HG03558 (cell line): Measurements from ENCODE around the gene CTTN.
"Not testable (repeated sequence)": the region's sequence is repeated elsewhere in the genome, so short reads cannot be mapped to it uniquely, and the experiment has no call there.

Experiments used
- ATAC-seq: cut with Tn5 transposase; IDR thresholded peaks from one replicate; pipeline ENCODE4 v1.9.1; 2021; ENCODE audit warnings: moderate number of reproducible peaks; ENCODE audit not compliant: unreplicated experiment; ENCODE audit errors: extremely low read depth

Gene CTTN

DNA sequence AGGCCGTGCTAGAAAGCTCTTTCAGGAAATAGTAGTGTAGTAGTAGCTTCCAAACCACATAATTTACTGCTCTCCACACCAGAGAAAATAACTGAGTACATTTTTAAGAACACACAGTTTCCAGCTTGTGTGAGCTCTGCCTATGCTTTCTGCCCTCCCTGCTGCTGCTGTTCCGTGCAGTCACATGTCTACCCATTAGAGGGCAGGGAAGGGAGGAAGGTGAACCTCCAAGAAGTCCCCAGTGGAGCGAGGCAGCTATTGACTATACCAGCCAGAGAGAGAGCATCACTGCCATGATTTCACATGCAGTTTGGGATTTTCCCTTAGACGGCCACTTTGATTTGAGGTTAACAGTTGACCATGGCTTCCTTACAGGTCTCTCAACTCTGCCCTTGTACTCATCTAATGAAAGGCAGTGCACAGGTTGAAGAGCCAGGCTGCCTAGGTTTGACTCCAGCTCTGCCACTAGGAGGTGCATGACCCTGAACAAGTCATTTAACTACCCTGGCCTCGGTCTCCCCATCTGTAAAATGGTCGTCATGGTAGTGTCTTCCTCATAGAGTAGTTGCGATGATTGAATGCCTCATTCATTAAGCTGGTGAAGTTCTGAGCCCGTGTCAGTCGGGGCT is 19.7 kb upstream of the CTTN start:
- ATAC-seq: no peak

- ATAC-seq: no peak
Measured at GRCh38 chr11:70381350-70381749, 17.0 kb upstream of the CTTN start.

- ATAC-seq: no peak
Measured at GRCh38 chr11:70381872-70382861, 16.2 kb upstream of the CTTN start.

DNA sequence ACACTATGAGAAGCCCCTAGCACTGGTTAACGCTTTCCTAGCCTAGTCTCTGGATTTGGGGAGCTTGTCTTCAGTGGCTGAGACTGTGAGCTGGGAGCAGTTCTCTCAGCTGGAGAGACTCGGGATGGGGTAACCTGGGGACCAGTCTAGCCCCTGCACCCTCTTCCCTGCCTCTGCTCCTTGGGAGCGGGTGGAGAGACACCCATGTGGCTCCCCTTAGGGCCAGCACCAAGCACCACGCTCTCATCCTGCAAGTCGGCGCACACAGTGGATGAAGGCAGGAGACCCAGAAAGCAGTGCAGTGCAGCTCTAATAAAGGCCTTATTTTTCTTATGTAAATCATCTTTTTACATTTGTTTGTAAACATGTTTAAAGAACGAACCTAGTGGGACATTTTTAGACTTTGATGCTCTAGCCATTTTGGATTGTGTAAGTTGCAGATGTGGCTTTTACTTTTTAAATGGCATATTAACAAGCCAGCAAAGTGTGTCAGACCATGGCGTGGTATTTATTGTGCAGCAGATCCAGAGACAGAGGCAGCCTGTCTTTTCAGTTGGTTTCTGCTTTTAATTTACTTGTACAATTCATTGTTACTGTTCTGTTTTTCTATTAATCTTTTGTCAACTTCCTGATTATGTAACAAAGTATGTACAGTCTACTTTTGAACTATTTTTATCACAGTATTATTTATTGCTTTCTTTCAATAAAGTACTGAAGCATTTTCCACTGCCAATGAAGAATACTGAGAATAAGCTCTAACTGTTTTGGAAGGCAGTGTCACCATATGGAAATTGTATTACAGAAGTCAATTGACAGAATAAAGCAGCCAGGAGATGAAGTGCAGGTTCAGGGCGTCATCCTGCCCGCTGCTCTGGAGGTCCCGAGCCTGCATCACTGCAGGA is 14.4 kb upstream of the CTTN start:
- ATAC-seq: no peak

DNA sequence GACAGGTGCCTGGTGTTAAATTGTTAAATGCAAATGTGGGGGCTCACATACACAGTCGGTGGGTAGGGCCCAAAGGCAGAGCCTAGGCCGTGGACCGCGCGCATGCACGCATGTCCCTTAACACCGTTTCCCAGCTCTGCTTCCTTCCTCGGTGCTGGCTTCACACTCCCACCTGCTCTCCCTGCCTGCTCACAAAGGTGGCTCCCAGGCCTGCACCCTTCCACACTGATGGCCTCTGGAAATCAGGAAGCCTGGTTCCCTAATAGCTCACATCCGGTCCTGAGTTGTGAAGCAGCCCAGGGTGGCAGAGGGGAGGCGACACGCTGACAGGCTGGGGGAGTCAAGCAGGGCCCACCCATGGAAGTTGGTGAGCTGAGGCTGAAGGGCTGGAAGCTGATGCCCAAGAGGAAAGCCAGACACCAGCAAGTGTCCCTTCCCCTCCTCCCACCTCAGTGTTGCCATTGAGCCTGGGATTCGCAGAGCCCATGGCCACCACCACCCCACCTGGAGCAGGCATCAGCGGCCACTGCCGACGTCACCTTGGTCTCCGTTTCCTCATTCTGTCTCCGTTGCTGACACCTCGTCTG is 13.7 kb upstream of the CTTN start:
- no peak for ATAC-seq

- no peak for ATAC-seq
Measured at GRCh38 chr11:70387564-70387963, 10.8 kb upstream of the CTTN start.

- no peak for ATAC-seq
Measured at GRCh38 chr11:70389201-70389600, 9.1 kb upstream of the CTTN start.

DNA sequence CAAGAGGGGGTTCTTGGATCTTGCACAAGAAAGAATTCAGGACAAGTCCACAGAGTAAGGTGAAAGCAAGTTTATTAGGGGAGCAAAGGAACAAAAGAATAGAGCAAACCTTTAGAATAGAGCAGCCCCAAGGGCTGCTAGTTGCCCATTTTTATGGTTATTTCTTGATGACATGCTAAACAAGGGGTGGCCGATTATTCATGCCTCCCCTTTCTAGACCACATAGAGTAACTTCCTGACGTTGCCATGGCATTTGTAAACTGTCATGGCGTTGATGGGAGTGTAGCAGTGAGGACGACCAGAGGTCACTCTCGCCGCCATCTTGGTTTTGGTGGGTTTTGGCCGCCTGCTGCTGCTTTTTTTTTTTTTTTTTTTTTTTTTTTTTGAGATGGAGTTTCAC is 7.4 kb upstream of the CTTN start:
- ATAC-seq: not testable (repeated sequence)

GRCh38 chr11:70394211-70394950 is 3.9 kb upstream of the CTTN start:
- no peak for ATAC-seq

DNA sequence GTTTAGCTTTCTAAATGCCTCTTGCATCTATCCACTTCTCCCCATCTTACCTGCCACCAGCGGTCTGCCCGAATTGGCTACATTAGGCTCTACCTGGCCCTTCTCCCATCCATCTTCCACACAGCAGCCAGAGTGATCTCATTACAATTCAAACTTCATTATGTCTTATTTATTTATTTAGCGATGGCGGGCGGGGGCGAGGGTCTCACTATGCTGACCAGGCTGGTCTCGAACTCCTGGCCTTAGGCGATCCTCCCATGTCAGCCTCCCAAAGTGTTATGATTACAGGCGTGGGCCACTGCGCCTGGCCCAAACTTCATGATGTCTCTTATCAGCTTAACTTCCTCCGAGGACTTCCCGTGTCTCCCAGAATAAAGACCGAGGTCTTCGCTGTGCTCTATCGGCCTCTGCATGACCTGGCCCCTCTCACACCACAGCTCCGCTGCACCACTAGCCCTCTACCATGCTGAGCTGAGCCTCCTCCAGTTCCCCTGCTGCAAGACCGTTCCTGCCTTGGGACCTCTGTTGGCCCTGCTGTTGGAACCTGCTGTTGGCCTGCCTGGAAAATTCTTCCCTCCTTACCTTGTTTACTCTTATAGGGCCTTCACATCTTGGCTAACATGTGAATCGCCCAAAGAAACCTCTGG is 870 bp upstream of the CTTN start:
- ATAC-seq: no peak

GRCh38 chr11:70398834-70399680 is 728 bp downstream of the CTTN start:
- ATAC-seq: no peak

- ATAC-seq: no peak
Measured at GRCh38 chr11:70399681-70400112, 1.4 kb downstream of the CTTN start.

GRCh38 chr11:70400643-70401042 is 2.3 kb downstream of the CTTN start:
- ATAC-seq: no peak

DNA sequence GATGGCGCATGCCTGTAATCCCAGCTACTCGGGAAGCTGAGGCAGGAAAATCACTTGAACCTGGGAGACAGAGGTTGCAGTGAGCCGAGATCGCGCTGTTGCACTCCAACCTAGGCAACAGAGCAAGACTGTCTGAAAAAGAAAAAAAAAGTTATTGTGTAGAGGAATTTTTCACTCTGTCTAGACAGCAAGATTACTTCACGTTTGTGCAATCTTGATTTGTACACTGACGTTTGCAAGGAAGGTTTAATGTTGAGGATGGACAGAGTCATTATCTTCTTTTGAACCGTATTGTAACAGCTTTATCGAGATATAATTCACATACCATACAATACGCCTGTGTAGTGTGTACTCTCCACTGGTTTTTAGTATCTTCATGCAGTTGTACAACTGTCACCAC is 3.7 kb downstream of the CTTN start:
- no peak for ATAC-seq

GRCh38 chr11:70402685-70403084 is 4.4 kb downstream of the CTTN start:
- ATAC-seq: no peak

- ATAC-seq: no peak
Measured at GRCh38 chr11:70404244-70404643, 5.9 kb downstream of the CTTN start.

DNA sequence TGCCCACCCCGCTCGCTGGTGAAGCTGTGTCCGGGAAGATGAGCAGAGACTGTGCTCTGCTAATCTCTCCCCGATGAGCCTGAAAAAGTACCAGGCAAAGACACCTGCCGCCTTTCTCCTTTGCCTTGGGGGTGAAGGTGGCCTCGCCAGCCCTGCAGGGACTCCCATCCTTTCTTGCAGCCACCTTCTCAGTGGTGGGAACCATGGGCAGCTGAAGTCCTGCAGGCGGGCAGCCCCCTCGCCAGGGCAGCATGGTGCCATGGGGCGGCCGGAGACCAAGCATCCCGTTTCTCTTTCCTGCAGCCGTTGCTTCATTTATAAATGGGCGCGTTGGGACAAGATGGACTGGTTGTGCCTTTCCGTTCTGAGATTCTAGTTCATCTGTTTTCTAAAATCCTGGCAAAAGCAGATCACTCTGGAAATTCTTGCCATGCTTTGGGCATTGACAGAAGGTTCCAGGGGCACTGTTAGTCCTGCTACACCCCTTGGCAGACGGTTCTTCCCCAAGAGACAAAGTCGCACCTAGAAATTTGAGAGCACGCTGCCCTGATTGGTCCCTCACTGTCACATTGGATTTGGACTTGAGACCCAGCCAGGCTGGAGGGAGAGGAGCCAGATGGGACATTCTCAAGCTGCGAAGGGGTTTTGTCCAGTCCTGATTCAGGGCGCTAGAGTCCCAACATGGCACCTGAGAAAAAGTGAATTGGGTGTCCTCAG is 7.5 kb downstream of the CTTN start:
- no peak for ATAC-seq

- ATAC-seq: no peak
Measured at GRCh38 chr11:70407121-70407520, 8.8 kb downstream of the CTTN start.
